ENCODE results near the gene PARP12. TPM values are rescaled to one million over a fixed set of nuclear protein-coding genes. Genes with fewer than 3 reads are reported as not detected.

PARP12 gene
- total and polyA plus RNA-seq, 9 of the 15 experiments (the other 6 are each of a cell fraction or from before 2014, with no cell fraction given), result 4.6 to 40.4 (median 23.5) TPM

DNA sequence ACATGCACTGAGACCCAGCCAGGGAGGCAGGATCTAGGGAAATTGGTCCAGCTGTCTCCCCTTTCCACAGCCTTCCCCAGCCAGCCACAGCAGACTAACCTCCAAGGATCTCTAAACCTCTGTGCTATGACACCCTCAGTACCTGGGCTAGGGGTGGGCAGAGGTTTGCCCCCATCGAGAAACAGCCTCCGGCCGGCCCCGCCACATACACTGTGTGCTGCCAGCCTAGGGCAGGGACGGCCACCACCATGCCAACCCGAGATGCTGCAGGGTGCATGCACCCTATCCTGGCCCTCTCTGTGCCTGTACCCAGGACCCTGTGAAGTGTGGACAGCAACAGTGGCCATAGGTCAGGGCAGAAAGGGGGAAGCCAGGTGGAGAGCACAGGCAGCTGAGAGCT lies 58.1 kb downstream of the PARP12 start:
- Histone ChIP-seq H3K9me1 (ENCODE audit: control insufficient read depth, insufficient read depth, low read length) (no peaks in the 10 kb centered on the region), H3K4me1 (replicated peaks in 1 of 2; ENCODE audit: control insufficient read depth in 2 of 2, insufficient read depth in 2 of 2, low read length in 2 of 2) (peaks cover 10 to 11% of the 10 kb centered on the region in 2 experiments; a peak in 4 of 5 replicates), H3K36me3 (ENCODE audit: control insufficient read depth, insufficient read depth, low read length) (no peaks in the 10 kb centered on the region), H3K79me2 (ENCODE audit: control insufficient read depth, insufficient read depth, low read length) (no peaks in the 10 kb centered on the region), H4K20me1 (replicated peaks; ENCODE audit: control insufficient read depth, insufficient read depth, low read length) (no peaks in the 10 kb centered on the region), H3K4me3 (no peak overlapping the region), H3K27me3 (ENCODE audit: control insufficient read depth in 2 of 2, insufficient read depth in 2 of 2, low read length in 2 of 2) (peaks cover 0 to 13% of the 10 kb centered on the region in 2 experiments; a peak in 2 of 5 replicates), H3K9ac (ENCODE audit: insufficient read depth in 1 of 2, low read depth in 2 of 2, low read length in 2 of 2) (peak overlapping the region in 1 of 2 experiments; percentile 38; a peak in 1 of 4 replicates), H3K27ac (ENCODE audit: extremely low read depth, low read depth, low read length) (no peak overlapping the region), H2AFZ (ENCODE audit: low read depth, low read length) (no peak overlapping the region), H3K9me3 (replicated peaks; ENCODE audit: control insufficient read depth, insufficient read depth, low read depth, low read length) (no peaks in the 10 kb centered on the region), H3K4me2 (ENCODE audit: insufficient read depth, low read length) (no peak overlapping the region)
- POLR2A ChIA-PET, result interaction anchor here (0.6 to 1.3 kb wide), 4 partner anchors 10 to 384 kb away, joined by 3 to 4 read pairs (median 4); no protein-coding TSS in a partner anchor
- in situ Hi-C loops (cut with MboI) (loop anchor here (5.0 kb wide), 3 partner anchors 232 to 502 kb away; no protein-coding TSS in a partner anchor), intact Hi-C loops (cut with micrococcal nuclease) (loop anchor here (1.0 to 5.0 kb wide), 9 partner anchors 87 to 648 kb away; no protein-coding TSS in a partner anchor)
- no peak for DNase-seq (ENCODE audit: extremely low read depth in 1 of 4, low spot score in 3 of 4)
- ATAC-seq, result no peak
- FAIRE-seq, result no peak
- CTCF ChIA-PET (ENCODE audit: low intra/inter-chr PET ratio), result interaction anchor here (1.0 to 5.4 kb wide), 5 partner anchors 299 to 405 kb away, joined by 3 to 92 read pairs (median 17); no protein-coding TSS in a partner anchor
- 79% methylated on average over 6 of the region's 6 CpGs for WGBS (ENCODE audit: insufficient coverage, low coverage, missing lambda C conversion rate)
- no TSS peak for BruUV-seq (replicated peaks)
- TF ChIP-seq GTF2F1 (IDR thresholded peaks at IDR 0.05; ENCODE audit: low read depth, low read length) (no peak), SNRNP70 (optimal IDR thresholded peaks at IDR 0.05; ENCODE audit: low read depth, low read length) (no peak), RBM22 (IDR thresholded peaks at IDR 0.05; ENCODE audit: low read depth, low read length, poor library complexity, severe bottlenecking) (no peak), PHB2 (IDR thresholded peaks at IDR 0.05; ENCODE audit: low read depth) (no peak), ZFX (CRISPR knock-in tag; IDR thresholded peaks at IDR 0.05) (peak; percentile 30; the same call in 1 of the 2 replicates), BHLHE40 (IDR thresholded peaks at IDR 0.05; ENCODE audit: low read length) (no peak), TBP (optimal IDR thresholded peaks at IDR 0.05; ENCODE audit: low read depth, low read length) (no peak), IRF2 (CRISPR knock-in tag; IDR thresholded peaks at IDR 0.05) (0 out of 2 replicates have a peak, but pooled peaks have one; percentile 51), RB1 (IDR thresholded peaks at IDR 0.05; ENCODE audit: low read depth) (no peak), SP1 (CRISPR knock-in tag; IDR thresholded peaks at IDR 0.05) (no peak), STAG1 (CRISPR knock-in tag; IDR thresholded peaks at IDR 0.05; ENCODE audit: borderline replicate concordance) (peak; percentile 65), ZNF197 (CRISPR knock-in tag; IDR thresholded peaks at IDR 0.05; ENCODE audit: low read depth) (no peak), HMG20B (CRISPR knock-in tag; IDR thresholded peaks at IDR 0.05) (no peak), GTF2A2 (tag; IDR thresholded peaks at IDR 0.05) (no peak), ZNF143 (CRISPR knock-in tag; IDR thresholded peaks at IDR 0.05) (no peak), TSC22D4 (tag; IDR thresholded peaks at IDR 0.05) (no peak), ZBTB26 (CRISPR knock-in tag; IDR thresholded peaks at IDR 0.05) (no peak), ZC3H4 (CRISPR knock-in tag; IDR thresholded peaks at IDR 0.05; ENCODE audit: borderline replicate concordance) (peak; percentile 79; the same call in 1 of the 2 replicates)
- TF ChIP-seq, protein P1, sequence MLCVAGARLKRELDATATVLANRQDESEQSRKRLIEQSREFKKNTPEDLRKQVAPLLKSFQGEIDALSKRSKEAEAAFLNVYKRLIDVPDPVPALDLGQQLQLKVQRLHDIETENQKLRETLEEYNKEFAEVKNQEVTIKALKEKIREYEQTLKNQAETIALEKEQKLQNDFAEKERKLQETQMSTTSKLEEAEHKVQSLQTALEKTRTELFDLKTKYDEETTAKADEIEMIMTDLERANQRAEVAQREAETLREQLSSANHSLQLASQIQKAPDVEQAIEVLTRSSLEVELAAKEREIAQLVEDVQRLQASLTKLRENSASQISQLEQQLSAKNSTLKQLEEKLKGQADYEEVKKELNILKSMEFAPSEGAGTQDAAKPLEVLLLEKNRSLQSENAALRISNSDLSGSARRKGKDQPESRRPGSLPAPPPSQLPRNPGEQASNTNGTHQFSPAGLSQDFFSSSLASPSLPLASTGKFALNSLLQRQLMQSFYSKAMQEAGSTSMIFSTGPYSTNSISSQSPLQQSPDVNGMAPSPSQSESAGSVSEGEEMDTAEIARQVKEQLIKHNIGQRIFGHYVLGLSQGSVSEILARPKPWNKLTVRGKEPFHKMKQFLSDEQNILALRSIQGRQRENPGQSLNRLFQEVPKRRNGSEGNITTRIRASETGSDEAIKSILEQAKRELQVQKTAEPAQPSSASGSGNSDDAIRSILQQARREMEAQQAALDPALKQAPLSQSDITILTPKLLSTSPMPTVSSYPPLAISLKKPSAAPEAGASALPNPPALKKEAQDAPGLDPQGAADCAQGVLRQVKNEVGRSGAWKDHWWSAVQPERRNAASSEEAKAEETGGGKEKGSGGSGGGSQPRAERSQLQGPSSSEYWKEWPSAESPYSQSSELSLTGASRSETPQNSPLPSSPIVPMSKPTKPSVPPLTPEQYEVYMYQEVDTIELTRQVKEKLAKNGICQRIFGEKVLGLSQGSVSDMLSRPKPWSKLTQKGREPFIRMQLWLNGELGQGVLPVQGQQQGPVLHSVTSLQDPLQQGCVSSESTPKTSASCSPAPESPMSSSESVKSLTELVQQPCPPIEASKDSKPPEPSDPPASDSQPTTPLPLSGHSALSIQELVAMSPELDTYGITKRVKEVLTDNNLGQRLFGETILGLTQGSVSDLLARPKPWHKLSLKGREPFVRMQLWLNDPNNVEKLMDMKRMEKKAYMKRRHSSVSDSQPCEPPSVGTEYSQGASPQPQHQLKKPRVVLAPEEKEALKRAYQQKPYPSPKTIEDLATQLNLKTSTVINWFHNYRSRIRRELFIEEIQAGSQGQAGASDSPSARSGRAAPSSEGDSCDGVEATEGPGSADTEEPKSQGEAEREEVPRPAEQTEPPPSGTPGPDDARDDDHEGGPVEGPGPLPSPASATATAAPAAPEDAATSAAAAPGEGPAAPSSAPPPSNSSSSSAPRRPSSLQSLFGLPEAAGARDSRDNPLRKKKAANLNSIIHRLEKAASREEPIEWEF (CRISPR knock-in tag; IDR thresholded peaks at IDR 0.05), result no peak

Measured in K562 (cell line).